GM18505 (cell line): ENCODE results near the gene ELSPBP1.
"Not testable (repeated sequence)": the region's sequence is repeated elsewhere in the genome, so short reads cannot be mapped to it uniquely, and the experiment has no call there.

ENCODE experiments used
- ATAC-seq: cut with Tn5 transposase; IDR thresholded peaks from one replicate; pipeline ENCODE4 v1.9.1; 2021; ENCODE audit not compliant: unreplicated experiment
- POLR2A ChIP-seq: IDR thresholded peaks from 4 replicates; pipeline ENCODE4 v1.6.1; 2011; ENCODE audit warnings: borderline replicate concordance; ENCODE audit not compliant: insufficient read depth, insufficient read length; ENCODE audit errors: extremely low read depth

ELSPBP1 gene

GRCh38 chr19:48061401-48062344 lies 67.2 kb downstream of the ELSPBP1 start:
- ATAC-seq: no peak

GRCh38 chr19:48064509-48064908 lies 70.1 kb downstream of the ELSPBP1 start:
- ATAC-seq: no peak
- no peak for TF ChIP-seq POLR2A

More at GRCh38 chr19:48061401-48062344, 67.2 kb downstream of the ELSPBP1 start:
- TF ChIP-seq POLR2A: no peak

DNA sequence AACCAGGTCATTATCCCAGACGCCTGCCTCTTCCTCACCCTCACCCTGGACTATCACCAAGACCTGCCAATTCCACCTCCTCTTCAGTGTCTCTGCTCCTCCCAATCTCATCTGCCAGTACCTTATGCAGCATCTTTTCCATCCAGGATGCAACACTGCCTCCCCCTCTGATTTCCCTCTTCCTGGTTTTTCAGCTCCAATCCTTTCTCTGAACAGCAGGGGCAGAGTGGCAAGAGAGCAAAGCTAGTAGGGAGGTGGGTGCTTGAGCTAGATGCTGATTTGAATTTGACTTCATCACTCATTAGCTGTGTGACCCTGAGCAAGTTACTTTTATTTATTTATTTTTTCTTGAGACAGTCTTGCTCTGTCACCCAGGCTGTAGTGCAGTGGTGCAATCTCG lies 75.0 kb downstream of the ELSPBP1 start:
- no peak for ATAC-seq
- no peak for TF ChIP-seq POLR2A

DNA sequence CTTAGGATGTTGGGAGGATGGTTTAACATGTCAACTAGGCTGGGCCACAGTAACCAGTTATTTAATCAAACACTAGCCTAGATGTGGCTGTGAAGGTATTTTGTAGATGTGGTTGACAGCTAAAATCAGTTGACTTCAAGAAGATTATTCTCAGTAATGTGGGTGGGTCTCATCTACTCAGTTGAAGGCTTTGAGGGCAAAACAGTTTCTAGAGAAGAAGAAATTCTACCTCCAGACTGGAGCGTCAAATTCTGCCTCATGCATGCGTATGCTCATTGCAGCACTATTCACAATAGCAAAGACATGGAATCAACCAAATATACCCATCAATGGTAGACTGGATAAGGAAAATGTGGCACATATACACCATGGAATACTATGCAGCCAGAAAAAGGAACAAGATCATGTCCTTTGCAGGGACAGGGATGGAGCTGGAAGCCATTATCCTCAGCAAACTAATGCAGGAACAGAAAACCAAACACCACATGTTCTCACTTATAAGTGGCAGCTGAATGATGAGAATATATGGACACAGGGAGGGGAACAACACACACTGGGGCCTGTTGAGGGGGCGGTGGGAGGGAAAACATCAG lies 75.8 kb downstream of the ELSPBP1 start:
- ATAC-seq: not testable (repeated sequence)
